ENCODE measurements around the gene CCDC187. TPM values are rescaled to one million over a fixed set of nuclear protein-coding genes. Genes with fewer than 3 reads are reported as not detected.
"Not testable (repeated sequence)": the region's sequence is repeated elsewhere in the genome, so short reads cannot be mapped to it uniquely, and the experiment has no call there.

CCDC187 gene
- total RNA-seq, 2 experiments from 2014 or later, result not detected

GRCh38 chr9:136328011-136328621, 24.2 kb upstream of the CCDC187 start:
- POLR2A ChIA-PET, result no interaction called here
- Mint-ChIP-seq H3K27ac (no peak overlapping the region), H3K27me3 (peaks cover 3% of the 10 kb centered on the region), H3K36me3 (ENCODE audit: low read depth) (no peaks in the 10 kb centered on the region), H3K9me3 (no peaks in the 10 kb centered on the region), H3K4me3 (no peak overlapping the region), H3K4me1 (peaks cover 2% of the 10 kb centered on the region)
- no peak for DNase-seq
- CTCF ChIA-PET, result interaction anchor here (1.6 kb wide), 1 partner anchor 42 kb away, joined by 3 read pairs; no protein-coding TSS in a partner anchor

GRCh38 chr9:136327304-136327974, 23.5 kb upstream of the CCDC187 start, which contains the start of gene GPSM1:
TSS of gene GPSM1 (plus strand) at chr9:136327539. CDS start at chr9:136327696, 157 bp downstream.
- Mint-ChIP-seq H3K9me3 (no peaks in the 10 kb centered on the region), H3K4me1 (peaks cover 2% of the 10 kb centered on the region), H3K27ac (no peak within 1 kb of the TSS), H3K4me3 (peak within 1 kb of the TSS; percentile 43), H3K36me3 (ENCODE audit: low read depth) (no peaks in the 10 kb centered on the region), H3K27me3 (peaks cover 3% of the 10 kb centered on the region)
- CTCF ChIA-PET, result interaction anchor here (1.6 kb wide), 1 partner anchor 41 kb away, joined by 3 read pairs; no protein-coding TSS in a partner anchor
- POLR2A ChIA-PET, result no interaction called here
- DNase-seq, result peak; percentile 23

GRCh38 chr9:136326761-136327303, 22.9 kb upstream of the CCDC187 start:
- ChIA-PET POLR2A (no interaction called here), CTCF (no interaction called here)
- no peak overlapping the region for H3K27ac Mint-ChIP-seq
- peaks cover 2% of the 10 kb centered on the region for H3K4me1 Mint-ChIP-seq
- no peaks in the 10 kb centered on the region for H3K36me3 Mint-ChIP-seq (ENCODE audit: low read depth)
- H3K4me3 Mint-ChIP-seq, result peak overlapping the region; percentile 43
- H3K9me3 Mint-ChIP-seq, result no peaks in the 10 kb centered on the region
- peaks cover 3% of the 10 kb centered on the region for H3K27me3 Mint-ChIP-seq
- DNase-seq, result no peak

- Mint-ChIP-seq H3K4me1 (peaks cover 2% of the 10 kb centered on the region), H3K4me3 (peak overlapping the region; percentile 43), H3K36me3 (ENCODE audit: low read depth) (no peaks in the 10 kb centered on the region), H3K27me3 (peaks cover 3% of the 10 kb centered on the region), H3K9me3 (no peaks in the 10 kb centered on the region), H3K27ac (no peak overlapping the region)
- no peak for DNase-seq
- POLR2A ChIA-PET, result no interaction called here
- CTCF ChIA-PET, result no interaction called here
These were observed 22.3 kb upstream of the CCDC187 start for GRCh38 chr9:136326061-136326760.

GRCh38 chr9:136325358-136325757, 21.5 kb upstream of the CCDC187 start:
- ChIA-PET CTCF (no interaction called here), POLR2A (no interaction called here)
- no peaks in the 10 kb centered on the region for H3K9me3 Mint-ChIP-seq

GRCh38 chr9:136324501-136325300, 20.8 kb upstream of the CCDC187 start:
- DNase-seq, result no peak
- no peak overlapping the region for H3K27ac Mint-ChIP-seq
- ChIA-PET POLR2A (no interaction called here), CTCF (no interaction called here)
- no peaks in the 10 kb centered on the region for H3K9me3 Mint-ChIP-seq
- H3K4me1 Mint-ChIP-seq, result peaks cover 2% of the 10 kb centered on the region
- H3K36me3 Mint-ChIP-seq (ENCODE audit: low read depth), result no peaks in the 10 kb centered on the region
- peaks cover 3% of the 10 kb centered on the region for H3K27me3 Mint-ChIP-seq
- H3K4me3 Mint-ChIP-seq, result no peak overlapping the region

More at GRCh38 chr9:136325358-136325757, 21.5 kb upstream of the CCDC187 start:
- Mint-ChIP-seq H3K27ac (no peak overlapping the region), H3K4me3 (no peak overlapping the region), H3K4me1 (peaks cover 2% of the 10 kb centered on the region), H3K27me3 (peaks cover 3% of the 10 kb centered on the region), H3K36me3 (ENCODE audit: low read depth) (no peaks in the 10 kb centered on the region)
- DNase-seq, result no peak

GRCh38 chr9:136323371-136323789, 19.5 kb upstream of the CCDC187 start:
- ChIA-PET CTCF (interaction anchor here (1.2 kb wide), 1 partner anchor 40 kb away, joined by 3 read pairs; no protein-coding TSS in a partner anchor), POLR2A (no interaction called here)
- no peaks in the 10 kb centered on the region for H3K4me1 Mint-ChIP-seq
- H3K4me3 Mint-ChIP-seq, result no peak overlapping the region
- no peak for DNase-seq
- H3K9me3 Mint-ChIP-seq, result no peaks in the 10 kb centered on the region
- H3K36me3 Mint-ChIP-seq (ENCODE audit: low read depth), result no peaks in the 10 kb centered on the region
- no peak overlapping the region for H3K27ac Mint-ChIP-seq
- peaks cover 3% of the 10 kb centered on the region for H3K27me3 Mint-ChIP-seq

GRCh38 chr9:136322756-136323330, 18.9 kb upstream of the CCDC187 start:
- Mint-ChIP-seq H3K27ac (no peak overlapping the region), H3K9me3 (no peaks in the 10 kb centered on the region), H3K36me3 (ENCODE audit: low read depth) (no peaks in the 10 kb centered on the region), H3K4me1 (no peaks in the 10 kb centered on the region), H3K27me3 (peaks cover 3% of the 10 kb centered on the region), H3K4me3 (no peak overlapping the region)
- ChIA-PET CTCF (interaction anchor here (1.2 kb wide), 1 partner anchor 41 kb away, joined by 3 read pairs; no protein-coding TSS in a partner anchor), POLR2A (no interaction called here)
- DNase-seq, result no peak

GRCh38 chr9:136321561-136321960, 17.7 kb upstream of the CCDC187 start:
- Mint-ChIP-seq H3K9me3 (no peaks in the 10 kb centered on the region), H3K4me3 (no peak overlapping the region), H3K4me1 (no peaks in the 10 kb centered on the region), H3K27me3 (peaks cover 3% of the 10 kb centered on the region), H3K27ac (no peak overlapping the region), H3K36me3 (ENCODE audit: low read depth) (no peaks in the 10 kb centered on the region)
- no peak for DNase-seq
- ChIA-PET POLR2A (interaction anchor here (0.6 kb wide), 1 partner anchor 97 kb away, joined by 3 read pairs; no protein-coding TSS in a partner anchor), CTCF (no interaction called here)

GRCh38 chr9:136320972-136321371, 17.1 kb upstream of the CCDC187 start:
- H3K4me3 Mint-ChIP-seq; H3K9me3 Mint-ChIP-seq; H3K27ac Mint-ChIP-seq; H3K27me3 Mint-ChIP-seq; CTCF ChIA-PET; DNase-seq; H3K36me3 Mint-ChIP-seq (ENCODE audit: low read depth); H3K4me1 Mint-ChIP-seq: not testable (repeated sequence)
- POLR2A ChIA-PET, result interaction anchor here (0.7 kb wide), 1 partner anchor 795 kb away, joined by 6 read pairs; no protein-coding TSS in a partner anchor

GRCh38 chr9:136319955-136320354, 16.1 kb upstream of the CCDC187 start:
- CTCF ChIA-PET; H3K4me3 Mint-ChIP-seq; H3K4me1 Mint-ChIP-seq; POLR2A ChIA-PET; H3K36me3 Mint-ChIP-seq (ENCODE audit: low read depth); DNase-seq; H3K27me3 Mint-ChIP-seq; H3K27ac Mint-ChIP-seq: not testable (repeated sequence)
- H3K9me3 Mint-ChIP-seq, result peaks cover 11% of the 10 kb centered on the region

- H3K27ac Mint-ChIP-seq; H3K4me3 Mint-ChIP-seq; CTCF ChIA-PET; POLR2A ChIA-PET; H3K4me1 Mint-ChIP-seq; H3K27me3 Mint-ChIP-seq; H3K36me3 Mint-ChIP-seq (ENCODE audit: low read depth); DNase-seq: not testable (repeated sequence)
- peaks cover 16% of the 10 kb centered on the region for H3K9me3 Mint-ChIP-seq
These were observed 15.3 kb upstream of the CCDC187 start for GRCh38 chr9:136319244-136319643.
